Fibroblast of lung (primary cell): ENCODE data around the gene ESRRA.

Source experiments
- EZH2 ChIP-seq: IDR thresholded peaks from 2 replicates; pipeline ENCODE4 v1.5.1; 2012; ENCODE audit warnings: low read length, control low read depth, mild to moderate bottlenecking; ENCODE audit errors: missing control alignments
- TF ChIP-seq, protein P1 (sequence below), 2 donors: IDR thresholded peaks in 1 of 2; conservative IDR thresholded peaks in 1 of 2; 1 replicate in 1 of 2; 2 replicates in 1 of 2; pipeline ENCODE4 v1.5.1; 2011 to 2012; ENCODE audit warnings: low read length in 2 of 2, control low read depth in 1 of 2, inconsistent platforms in 1 of 2, low read depth in 1 of 2, mild to moderate bottlenecking in 1 of 2

DNA sequence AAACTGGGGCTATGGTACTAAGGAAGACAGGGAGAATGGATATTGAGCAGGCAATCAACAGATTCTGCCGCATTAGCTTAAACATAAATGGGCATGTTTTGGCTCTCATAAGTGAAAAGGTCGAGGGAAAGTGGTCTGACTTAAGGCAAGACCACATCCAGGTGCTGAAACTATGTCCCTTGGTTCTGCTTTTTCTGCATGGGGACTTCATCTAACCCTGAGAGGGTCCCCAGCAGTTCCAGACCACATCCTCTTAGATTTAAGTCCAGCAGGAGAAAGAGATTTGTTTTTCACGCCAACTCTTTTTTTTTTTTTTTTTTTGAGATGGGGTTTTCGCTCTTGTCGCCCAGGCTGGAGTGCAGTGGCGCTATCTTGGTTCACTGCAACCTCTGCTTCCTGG, 59.1 kb downstream of the ESRRA start:
- TF ChIP-seq, protein P1, sequence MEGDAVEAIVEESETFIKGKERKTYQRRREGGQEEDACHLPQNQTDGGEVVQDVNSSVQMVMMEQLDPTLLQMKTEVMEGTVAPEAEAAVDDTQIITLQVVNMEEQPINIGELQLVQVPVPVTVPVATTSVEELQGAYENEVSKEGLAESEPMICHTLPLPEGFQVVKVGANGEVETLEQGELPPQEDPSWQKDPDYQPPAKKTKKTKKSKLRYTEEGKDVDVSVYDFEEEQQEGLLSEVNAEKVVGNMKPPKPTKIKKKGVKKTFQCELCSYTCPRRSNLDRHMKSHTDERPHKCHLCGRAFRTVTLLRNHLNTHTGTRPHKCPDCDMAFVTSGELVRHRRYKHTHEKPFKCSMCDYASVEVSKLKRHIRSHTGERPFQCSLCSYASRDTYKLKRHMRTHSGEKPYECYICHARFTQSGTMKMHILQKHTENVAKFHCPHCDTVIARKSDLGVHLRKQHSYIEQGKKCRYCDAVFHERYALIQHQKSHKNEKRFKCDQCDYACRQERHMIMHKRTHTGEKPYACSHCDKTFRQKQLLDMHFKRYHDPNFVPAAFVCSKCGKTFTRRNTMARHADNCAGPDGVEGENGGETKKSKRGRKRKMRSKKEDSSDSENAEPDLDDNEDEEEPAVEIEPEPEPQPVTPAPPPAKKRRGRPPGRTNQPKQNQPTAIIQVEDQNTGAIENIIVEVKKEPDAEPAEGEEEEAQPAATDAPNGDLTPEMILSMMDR (conservative IDR thresholded peaks at IDR 0.05 in 1 of 2, IDR thresholded peaks at IDR 0.05 in 1 of 2; ENCODE audit: low read depth in 1 of 2, low read length in 2 of 2): no peak
- no peak for TF ChIP-seq EZH2
